Measurements from ENCODE around the gene SHMT1.
A peak's percentile ranks its signal among the peaks of the same experiment; 100 is the strongest.
"Not testable (repeated sequence)": the region's sequence is repeated elsewhere in the genome, so short reads cannot be mapped to it uniquely, and the experiment has no call there.

SHMT1 gene

GRCh38 chr17:18378205-18378505 lies 14.8 kb upstream of the SHMT1 start:
- DNase-seq (ENCODE audit: low spot score) = no peak

- peak; percentile 2 for DNase-seq (ENCODE audit: low spot score)
Measured at GRCh38 chr17:18377437-18378204, 14.3 kb upstream of the SHMT1 start, which contains the start of gene EVPLL. Gene EVPLL (plus strand): TSS chr17:18377778. CDS start chr17:18380938, 3,160 bp downstream.

GRCh38 chr17:18374216-18374615 lies 10.9 kb upstream of the SHMT1 start:
- DNase-seq (ENCODE audit: low spot score) = no peak

- DNase-seq (ENCODE audit: low spot score) = not testable (repeated sequence)
Measured at GRCh38 chr17:18373181-18373580, 9.8 kb upstream of the SHMT1 start.

GRCh38 chr17:18371455-18371854 lies 8.1 kb upstream of the SHMT1 start:
- no peak for DNase-seq (ENCODE audit: low spot score)

GRCh38 chr17:18370761-18371160 lies 7.4 kb upstream of the SHMT1 start:
- DNase-seq (ENCODE audit: low spot score) = no peak

GRCh38 chr17:18368946-18369345 lies 5.6 kb upstream of the SHMT1 start:
- DNase-seq (ENCODE audit: low spot score) = no peak

GRCh38 chr17:18364166-18364565 lies 816 bp upstream of the SHMT1 start:
- DNase-seq (ENCODE audit: low spot score) = no peak

GRCh38 chr17:18362698-18363100 lies 651 bp downstream of the SHMT1 start:
- peak; percentile 32 for DNase-seq (ENCODE audit: low spot score)

GRCh38 chr17:18361837-18362697 lies 1.3 kb downstream of the SHMT1 start:
- DNase-seq (ENCODE audit: low spot score) = no peak

GRCh38 chr17:18360518-18360917 lies 2.8 kb downstream of the SHMT1 start:
- no peak for DNase-seq (ENCODE audit: low spot score)

GRCh38 chr17:18356624-18357023 lies 6.7 kb downstream of the SHMT1 start:
- no peak for DNase-seq (ENCODE audit: low spot score)

GRCh38 chr17:18353541-18353940 lies 9.8 kb downstream of the SHMT1 start:
- DNase-seq (ENCODE audit: low spot score) = no peak

- no peak for DNase-seq (ENCODE audit: low spot score)
Measured at GRCh38 chr17:18344021-18344420, 19.3 kb downstream of the SHMT1 start.

GRCh38 chr17:18339933-18340332 lies 23.4 kb downstream of the SHMT1 start:
- no peak for DNase-seq (ENCODE audit: low spot score)

GRCh38 chr17:18338158-18338557 lies 25.2 kb downstream of the SHMT1 start:
- DNase-seq (ENCODE audit: low spot score) = not testable (repeated sequence)

GRCh38 chr17:18332909-18333489 lies 30.4 kb downstream of the SHMT1 start:
- no peak for DNase-seq (ENCODE audit: low spot score)

- DNase-seq (ENCODE audit: low spot score) = no peak
Measured at GRCh38 chr17:18331879-18332278, 31.5 kb downstream of the SHMT1 start.

GRCh38 chr17:18328643-18329204 lies 34.6 kb downstream of the SHMT1 start:
- DNase-seq (ENCODE audit: low spot score) = no peak

- DNase-seq (ENCODE audit: low spot score) = no peak
Measured at GRCh38 chr17:18327556-18327955, 35.8 kb downstream of the SHMT1 start.

GRCh38 chr17:18327093-18327492 lies 36.3 kb downstream of the SHMT1 start:
- no peak for DNase-seq (ENCODE audit: low spot score)

- DNase-seq (ENCODE audit: low spot score) = no peak
Measured at GRCh38 chr17:18326572-18326971, 36.8 kb downstream of the SHMT1 start.

GRCh38 chr17:18326039-18326438 lies 37.3 kb downstream of the SHMT1 start:
- no peak for DNase-seq (ENCODE audit: low spot score)
